H9 (cell line): ENCODE measurements around the gene GLMP. TPM values are rescaled to one million over a fixed set of nuclear protein-coding genes. Genes with fewer than 3 reads are reported as not detected.
A peak's percentile ranks its signal among the peaks of the same experiment; 100 is the strongest.

Source experiments
- DNase-seq: peaks from one replicate; pipeline ENCODE4 v3.0.0-alpha.2; 2017
- H2AFZ ChIP-seq: one replicate; pipeline ENCODE4 v1.6.1; 2013; ENCODE audit warnings: mild to moderate bottlenecking, low read length, control low read depth, moderate library complexity
- H2AK5ac ChIP-seq: 2 replicates; pipeline ENCODE4 v1.6.1; 2013; ENCODE audit warnings: low read length, control low read depth, mixed read lengths; ENCODE audit not compliant: insufficient read length
- H2BK120ac ChIP-seq: one replicate; pipeline ENCODE4 v1.6.1; 2013; ENCODE audit warnings: low read depth, mild to moderate bottlenecking, low read length, control low read depth, inconsistent platforms; ENCODE audit not compliant: poor library complexity, severe bottlenecking
- H2BK12ac ChIP-seq: 2 replicates; pipeline ENCODE4 v1.6.1; 2013; ENCODE audit warnings: low read length, control low read depth, mixed read lengths, low read depth; ENCODE audit not compliant: insufficient read length
- H2BK15ac ChIP-seq: 2 replicates; pipeline ENCODE4 v1.6.1; 2013; ENCODE audit warnings: low read depth, low read length, control low read depth
- H2BK20ac ChIP-seq: one replicate; pipeline ENCODE4 v1.6.1; 2013; ENCODE audit warnings: low read depth, mild to moderate bottlenecking, low read length, control low read depth, inconsistent platforms; ENCODE audit not compliant: poor library complexity, severe bottlenecking
- H2BK5ac ChIP-seq: 2 replicates; pipeline ENCODE4 v1.6.1; 2013; ENCODE audit warnings: low read length, control low read depth, mixed read lengths; ENCODE audit not compliant: insufficient read length
- H3K14ac ChIP-seq: 2 replicates; pipeline ENCODE4 v1.6.1; 2013; ENCODE audit warnings: low read length, control low read depth; ENCODE audit not compliant: insufficient read depth
- H3K18ac ChIP-seq: 2 replicates; pipeline ENCODE4 v1.6.1; 2013; ENCODE audit warnings: low read depth, mild to moderate bottlenecking, mixed read lengths, low read length, control low read depth; ENCODE audit not compliant: insufficient read length
- H3K23ac ChIP-seq: 2 replicates; pipeline ENCODE4 v1.6.1; 2013; ENCODE audit warnings: low read length, control low read depth, mixed read lengths, low read depth; ENCODE audit not compliant: insufficient read length
- H3K23me2 ChIP-seq: 2 replicates; pipeline ENCODE4 v1.6.1; 2013; ENCODE audit warnings: low read depth, mild to moderate bottlenecking, mixed read lengths, low read length, control low read depth; ENCODE audit not compliant: insufficient read length, poor library complexity, severe bottlenecking
- H3K27ac ChIP-seq: 2 replicates; pipeline ENCODE4 v1.5.1; 2013; ENCODE audit warnings: low read length, control low read depth, mixed read lengths, low read depth; ENCODE audit not compliant: insufficient read length
- H3K27me3 ChIP-seq: 2 replicates; pipeline ENCODE4 v1.6.1; 2013; ENCODE audit warnings: low read length, control low read depth, inconsistent platforms; ENCODE audit not compliant: insufficient read depth
- H3K4ac ChIP-seq: 2 replicates; pipeline ENCODE4 v1.6.1; 2013; ENCODE audit warnings: low read depth, mild to moderate bottlenecking, control low read depth, inconsistent platforms, low read length, moderate library complexity
- H3K4me1 ChIP-seq: 2 replicates; pipeline ENCODE4 v1.6.1; 2013; ENCODE audit warnings: low read length, control low read depth, inconsistent platforms; ENCODE audit not compliant: insufficient read depth
- H3K4me2 ChIP-seq: 2 replicates; pipeline ENCODE4 v1.6.1; 2013; ENCODE audit warnings: low read length, control low read depth, mixed read lengths; ENCODE audit not compliant: insufficient read length, insufficient read depth
- H3K56ac ChIP-seq: 2 replicates; pipeline ENCODE4 v1.6.1; 2013; ENCODE audit warnings: low read depth, mild to moderate bottlenecking, mixed read lengths, low read length, control low read depth; ENCODE audit not compliant: insufficient read length
- H3K79me1 ChIP-seq: 2 replicates; pipeline ENCODE4 v1.6.1; 2013; ENCODE audit warnings: low read depth, mild to moderate bottlenecking, moderate library complexity, low read length, control low read depth, inconsistent platforms; ENCODE audit not compliant: insufficient read depth, poor library complexity, severe bottlenecking
- H3K79me2 ChIP-seq: 2 replicates; pipeline ENCODE4 v1.6.1; 2013; ENCODE audit warnings: low read length, control low read depth, inconsistent platforms; ENCODE audit not compliant: insufficient read depth
- H3K9ac ChIP-seq: 2 replicates; pipeline ENCODE4 v1.6.1; 2013; ENCODE audit warnings: low read length, control low read depth, mixed read lengths; ENCODE audit not compliant: insufficient read length; ENCODE audit errors: extremely low read depth
- H3K9me3 ChIP-seq: one replicate; pipeline ENCODE4 v1.6.1; 2013; ENCODE audit warnings: low read depth, low read length, inconsistent platforms; ENCODE audit not compliant: control insufficient read depth
- H3T11ph ChIP-seq: one replicate; pipeline ENCODE4 v1.6.1; 2013; ENCODE audit warnings: mild to moderate bottlenecking, low read length, control low read depth, inconsistent platforms
- H4K20me1 ChIP-seq: one replicate; pipeline ENCODE4 v1.6.1; 2013; ENCODE audit not compliant: control insufficient read depth, insufficient read length, insufficient read depth
- H4K5ac ChIP-seq: 2 replicates; pipeline ENCODE4 v1.6.1; 2013; ENCODE audit warnings: low read depth, mild to moderate bottlenecking, mixed read lengths, low read length, control low read depth; ENCODE audit not compliant: insufficient read length
- H4K8ac ChIP-seq: replicated peaks from 2 replicates; pipeline ENCODE4 v1.6.1; 2013; ENCODE audit warnings: low read length, control low read depth, mixed read lengths, low read depth; ENCODE audit not compliant: insufficient read length
- H4K91ac ChIP-seq: 2 replicates; pipeline ENCODE4 v1.6.1; 2013; ENCODE audit warnings: low read depth, mild to moderate bottlenecking, moderate library complexity, mixed read lengths, low read length, control low read depth; ENCODE audit not compliant: insufficient read length
- H3K27ac Mint-ChIP-seq, 3 experiments: 2 replicates in 2 of 3; 3 replicates in 1 of 3; pipeline ENCODE4 v1.8.0; 2020 to 2021; ENCODE audit warnings: mixed read lengths in 3 of 3, mild to moderate bottlenecking in 1 of 3, moderate library complexity in 1 of 3
- H3K27me3 Mint-ChIP-seq: 2 replicates; pipeline ENCODE4 v1.8.0; 2021; ENCODE audit warnings: low read depth, mild to moderate bottlenecking, moderate library complexity, mixed read lengths
- H3K36me3 Mint-ChIP-seq, 3 experiments: 2 replicates in 2 of 3; 3 replicates in 1 of 3; pipeline ENCODE4 v1.8.0; 2020 to 2021; ENCODE audit warnings: low read depth in 3 of 3, mixed read lengths in 3 of 3; ENCODE audit not compliant: insufficient read depth in 1 of 3
- H3K4me1 Mint-ChIP-seq, 2 experiments: 2 replicates each; pipeline ENCODE4 v1.8.0; 2020; ENCODE audit warnings: mixed read lengths in 2 of 2
- H3K4me3 Mint-ChIP-seq, 2 experiments: 2 replicates in 1 of 2; 3 replicates in 1 of 2; pipeline ENCODE4 v1.8.0; 2020 to 2021; ENCODE audit warnings: mild to moderate bottlenecking in 2 of 2, mixed read lengths in 2 of 2, moderate library complexity in 1 of 2
- H3K9me3 Mint-ChIP-seq, 2 experiments: 2 replicates in 1 of 2; 3 replicates in 1 of 2; pipeline ENCODE4 v1.8.0; 2020; ENCODE audit warnings: mild to moderate bottlenecking in 2 of 2, mixed read lengths in 2 of 2, moderate library complexity in 1 of 2
- WGBS: extraction: QIAGEN DNeasy Blood & Tissue Kit; methylation state at CpG from one replicate; pipeline ENCODE4 v1.1.7; 2013; ENCODE audit warnings: missing lambda C conversion rate, low lambda C conversion rate, mixed read lengths; ENCODE audit not compliant: insufficient read length; ENCODE audit errors: extremely low coverage; 5-methylcytosine and 5-hydroxymethylcytosine counted together
- total RNA-seq: library from RNA; stranded (reverse); gene quantifications from 2 replicates; pipeline ENCODE4 v1.2.1, GENCODE V29; 2021
- TF ChIP-seq, protein P1 (sequence below): fragments of 200-600 bp; sonication (generic); conservative IDR thresholded peaks from 3 replicates; pipeline ENCODE4 v1.8.0; 2021; ENCODE audit warnings: antibody characterized with exemption, mild to moderate bottlenecking

Gene GLMP
- total RNA-seq, 1 experiment from 2014 or later, result 49.2 TPM

DNA sequence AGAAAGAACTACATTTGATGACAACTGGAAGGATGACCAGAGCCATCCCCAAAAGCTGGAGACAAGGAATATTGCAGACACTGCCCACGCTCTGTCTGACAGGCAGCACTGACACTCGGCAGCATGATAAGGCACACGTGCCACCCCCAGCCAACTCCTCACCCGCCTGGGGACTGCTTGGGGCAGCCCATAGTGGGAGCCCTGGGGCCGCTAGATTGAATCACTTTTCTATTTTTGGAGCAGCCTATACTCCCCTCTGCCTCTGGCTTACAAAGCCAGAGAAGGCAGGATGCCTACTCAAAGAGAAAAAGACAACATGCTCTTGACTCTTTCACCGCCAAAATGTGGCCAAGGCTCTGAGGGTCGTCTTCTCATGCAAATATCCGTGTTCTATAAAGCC lies 14.2 kb downstream of the GLMP start:
- Histone ChIP-seq H3K4me2 (peak overlapping the region; percentile 93), H3K27ac (no peak overlapping the region), H2BK15ac (no peak overlapping the region), H4K5ac (no peak overlapping the region), H2BK120ac (no peak overlapping the region), H3K79me1 (peaks cover 5% of the 10 kb centered on the region), H4K91ac (no peak overlapping the region), H3K23ac (no peak overlapping the region), H3K27me3 (no peaks in the 10 kb centered on the region), H2BK20ac (no peak overlapping the region), H3K9me3 (no peaks in the 10 kb centered on the region), H2AK5ac (no peak overlapping the region), H3K56ac (no peak overlapping the region), H3K18ac (no peak overlapping the region), H3K79me2 (peaks cover 22% of the 10 kb centered on the region), H4K20me1 (no peaks in the 10 kb centered on the region), H2BK12ac (no peak overlapping the region), H2AFZ (no peak overlapping the region), H2BK5ac (no peak overlapping the region), H3K4ac (no peak overlapping the region), H3K23me2 (peaks cover 12% of the 10 kb centered on the region), H3K14ac (no peak overlapping the region), H3K4me1 (no peaks in the 10 kb centered on the region), H3T11ph (no peak overlapping the region), H4K8ac (no peak overlapping the region), H3K9ac (peak overlapping the region; percentile 92)
- no CpG with 5 or more reads among the region's 8 CpGs for WGBS
- H3K9me3 Mint-ChIP-seq, result no peaks in the 10 kb centered on the region
- H3K4me3 Mint-ChIP-seq, result peak overlapping the region; percentile 97 to 98
- peaks cover 24 to 33% (median 27%) of the 10 kb centered on the region in 3 experiments; a peak in 6 of 7 replicates for H3K36me3 Mint-ChIP-seq
- TF ChIP-seq, protein P1, sequence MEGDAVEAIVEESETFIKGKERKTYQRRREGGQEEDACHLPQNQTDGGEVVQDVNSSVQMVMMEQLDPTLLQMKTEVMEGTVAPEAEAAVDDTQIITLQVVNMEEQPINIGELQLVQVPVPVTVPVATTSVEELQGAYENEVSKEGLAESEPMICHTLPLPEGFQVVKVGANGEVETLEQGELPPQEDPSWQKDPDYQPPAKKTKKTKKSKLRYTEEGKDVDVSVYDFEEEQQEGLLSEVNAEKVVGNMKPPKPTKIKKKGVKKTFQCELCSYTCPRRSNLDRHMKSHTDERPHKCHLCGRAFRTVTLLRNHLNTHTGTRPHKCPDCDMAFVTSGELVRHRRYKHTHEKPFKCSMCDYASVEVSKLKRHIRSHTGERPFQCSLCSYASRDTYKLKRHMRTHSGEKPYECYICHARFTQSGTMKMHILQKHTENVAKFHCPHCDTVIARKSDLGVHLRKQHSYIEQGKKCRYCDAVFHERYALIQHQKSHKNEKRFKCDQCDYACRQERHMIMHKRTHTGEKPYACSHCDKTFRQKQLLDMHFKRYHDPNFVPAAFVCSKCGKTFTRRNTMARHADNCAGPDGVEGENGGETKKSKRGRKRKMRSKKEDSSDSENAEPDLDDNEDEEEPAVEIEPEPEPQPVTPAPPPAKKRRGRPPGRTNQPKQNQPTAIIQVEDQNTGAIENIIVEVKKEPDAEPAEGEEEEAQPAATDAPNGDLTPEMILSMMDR, result no peak
- peak overlapping the region in 1 of 3 experiments; percentile 97; a peak in 1 of 7 replicates for H3K27ac Mint-ChIP-seq
- H3K4me1 Mint-ChIP-seq, result peaks cover 24 to 29% of the 10 kb centered on the region in 2 experiments
- DNase-seq, result no peak
- no peaks in the 10 kb centered on the region; the same call in 1 of the 2 replicates for H3K27me3 Mint-ChIP-seq
